K562 (cell line): Measurements from ENCODE around the gene GLRX. TPM values are rescaled to one million over a fixed set of nuclear protein-coding genes. Genes with fewer than 3 reads are reported as not detected.

Experiments used
- ATAC-seq: fragments of 200-7000 bp; cut with Tn5 transposase; 3 replicates; pipeline ENCODE4 v1.9.1; 2020; ENCODE audit warnings: moderate library complexity
- BruUV-seq: library from RNA; stranded (reverse); fragments of 400-500 nt; replicated peaks from 2 replicates; lab custom pipeline; 2021; lab: Mats Ljungman, UMichigan
- CTCF ChIA-PET: fragments of 300-600 bp; formaldehyde crosslinking; extraction: SDS; loops from one replicate; lab custom pipeline; 2021; ENCODE audit warnings: low intra/inter-chr PET ratio; lab: Yijun Ruan, JAX
- POLR2A ChIA-PET: fragments of 300-600, 350-650 bp; sonication (Branson Sonifier 250); formaldehyde crosslinking; extraction: SDS; loops from one replicate; lab custom pipeline; 2021; ENCODE audit warnings: antibody characterized with exemption, inconsistent platforms; lab: Yijun Ruan, JAX
- DNase-seq, 4 experiments: peaks; one replicate each; pipeline versions ENCODE4 v3.0.0 to v3.0.0-alpha.2; 2011 to 2018; ENCODE audit warnings: low spot score in 3 of 4, mixed read lengths in 3 of 4; ENCODE audit errors: extremely low read depth in 1 of 4
- FAIRE-seq: peaks from 2 replicates; lab custom pipeline; 2011; peaks lifted over from hg19 to GRCh38; lab: Jason Lieb, UNC
- H2AFZ ChIP-seq: 2 replicates; pipeline ENCODE4 v1.6.0; 2011; ENCODE audit warnings: low read depth, low read length, control low read depth, inconsistent platforms
- H3K27ac ChIP-seq: fragments of 200-600 bp; 3 replicates; pipeline ENCODE4 v1.8.0; 2011; ENCODE audit warnings: low read depth, mild to moderate bottlenecking, control low read depth, inconsistent platforms, low read length, moderate library complexity, mixed read lengths; ENCODE audit errors: extremely low read depth
- H3K27me3 ChIP-seq, 2 experiments: fragments of 300-600 bp in 1 of 2; 2 replicates in 1 of 2; 3 replicates in 1 of 2; pipeline versions ENCODE4 v1.6.0 to v1.8.0; 2011; ENCODE audit warnings: inconsistent platforms in 2 of 2, low read length in 2 of 2, mild to moderate bottlenecking in 1 of 2, mixed read lengths in 1 of 2, moderate library complexity in 1 of 2; ENCODE audit not compliant: control insufficient read depth in 2 of 2, insufficient read depth in 2 of 2
- H3K36me3 ChIP-seq: fragments of 300-600 bp; 3 replicates; pipeline ENCODE4 v1.8.0; 2011; ENCODE audit warnings: mild to moderate bottlenecking, low read length, inconsistent platforms; ENCODE audit not compliant: control insufficient read depth, insufficient read depth
- H3K4me1 ChIP-seq, 2 experiments: fragments of 200-600 bp in 1 of 2; replicated peaks in 1 of 2; 2 replicates in 1 of 2; 3 replicates in 1 of 2; pipeline versions ENCODE4 v1.5.1 to v1.8.0; 2011; ENCODE audit warnings: inconsistent platforms in 2 of 2, low read length in 2 of 2, mild to moderate bottlenecking in 1 of 2, mixed read lengths in 1 of 2, moderate library complexity in 1 of 2; ENCODE audit not compliant: control insufficient read depth in 2 of 2, insufficient read depth in 2 of 2
- H3K4me2 ChIP-seq: 2 replicates; pipeline ENCODE4 v1.6.1; 2011; ENCODE audit warnings: low read length, control low read depth, inconsistent platforms, mixed read lengths; ENCODE audit not compliant: insufficient read depth
- H3K4me3 ChIP-seq: fragments of 200-600 bp; sonication (generic), shearing (Covaris generic); 2 replicates; pipeline ENCODE4 v1.5.1; 2016; ENCODE audit warnings: control low read depth, inconsistent platforms
- H3K79me2 ChIP-seq: fragments of 200-600 bp; 3 replicates; pipeline ENCODE4 v1.8.0; 2011; ENCODE audit warnings: low read length, inconsistent platforms; ENCODE audit not compliant: control insufficient read depth, insufficient read depth
- H3K9ac ChIP-seq, 2 experiments: 2 replicates each; pipeline versions ENCODE4 v1.6.0 to v1.6.1; 2011; ENCODE audit warnings: low read depth in 2 of 2, low read length in 2 of 2, control low read depth in 1 of 2, inconsistent platforms in 1 of 2, mild to moderate bottlenecking in 1 of 2, mixed read lengths in 1 of 2; ENCODE audit not compliant: insufficient read depth in 1 of 2
- H3K9me1 ChIP-seq: one replicate; pipeline ENCODE4 v1.6.0; 2011; ENCODE audit warnings: inconsistent platforms, mild to moderate bottlenecking, low read length, moderate library complexity; ENCODE audit not compliant: control insufficient read depth, insufficient read depth
- H3K9me3 ChIP-seq: replicated peaks from 2 replicates; pipeline ENCODE4 v1.5.1; 2011; ENCODE audit warnings: low read depth, low read length, inconsistent platforms; ENCODE audit not compliant: control insufficient read depth, insufficient read depth
- H4K20me1 ChIP-seq: replicated peaks from 2 replicates; pipeline ENCODE4 v1.6.1; 2011; ENCODE audit warnings: low read length, inconsistent platforms, mixed read lengths; ENCODE audit not compliant: control insufficient read depth, insufficient read depth
- CTCFL ChIP-seq: IDR thresholded peaks from 2 replicates; pipeline ENCODE4 v1.6.1; 2011; ENCODE audit warnings: borderline replicate concordance, low read depth, mild to moderate bottlenecking, moderate library complexity, low read length; ENCODE audit not compliant: insufficient read depth, poor library complexity, severe bottlenecking
- HNRNPLL ChIP-seq: fragments of 200-400 bp; formaldehyde crosslinking; IDR thresholded peaks from 2 replicates; pipeline ENCODE4 v1.6.1; 2017; ENCODE audit warnings: low read length, low read depth, mild to moderate bottlenecking; ENCODE audit not compliant: poor library complexity, severe bottlenecking
- WGBS: fragments of 100-300 bp; shearing (Covaris generic); methylation state at CpG from one replicate; pipeline ENCODE4 v1.1.6; 2016; ENCODE audit warnings: low coverage, mixed read lengths; ENCODE audit not compliant: insufficient coverage; ENCODE audit errors: missing lambda C conversion rate; 5-methylcytosine and 5-hydroxymethylcytosine counted together
- in situ Hi-C: fragments of 300-500 bp; cut with MboI; formaldehyde crosslinking; loops from 4 replicates; pipeline ENCODE4 v1.15.0; 2018; ENCODE audit warnings: inconsistent platforms, mixed read lengths
- intact Hi-C: fragments of 100-400 bp; cut with micrococcal nuclease; formaldehyde crosslinking; loops from 2 replicates; pipeline ENCODE4 v1.14.2; 2022
- polyA plus RNA-seq, 8 experiments: library from polyadenylated mRNA; depleted of rRNA in 4 of 8; stranded (reverse) in 5 of 8; unstranded in 3 of 8; fragments of >200 nt; fragmentation: Nextera tagmentation in 2 of 8; fragmentation: Illumina TruSeq in 1 of 8; extraction: Ambion mirVana in 2 of 8; extraction: Trizol in 1 of 8; gene quantifications; 2 replicates each; pipeline versions ENCODE4 v1.2.1 to v1.2.3, GENCODE V29; 2011 to 2014; ENCODE audit warnings: inconsistent platforms in 1 of 8, missing spikeins in 1 of 8
- total RNA-seq, 7 experiments: library from RNA; depleted of rRNA in 6 of 7; stranded (reverse); fragments of >200 nt in 6 of 7; fragmentation: Illumina TruSeq in 2 of 7; extraction: Trizol in 2 of 7; gene quantifications; 2 replicates each; pipeline versions ENCODE4 v1.2.1 to v1.2.3, GENCODE V29; 2011 to 2021; ENCODE audit warnings: low replicate concordance in 1 of 7

The GLRX gene
- total and polyA plus RNA-seq, 9 of the 15 experiments (the other 6 are each of a cell fraction or from before 2014, with no cell fraction given), result 2.3 to 11.2 (median 4.6) TPM

- Histone ChIP-seq H3K9me1 (no peaks in the 10 kb centered on the region), H3K4me2 (no peak overlapping the region), H2AFZ (no peak overlapping the region)
- no peak for DNase-seq
- 22% methylated on average over 9 of the region's 10 CpGs for WGBS
- TF ChIP-seq CTCFL (no peak), HNRNPLL (no peak)
- TF ChIP-seq, all 486 proteins: peak for 0
- Histone ChIP-seq H3K4me1 (peaks cover 4 to 5% of the 10 kb centered on the region in 2 experiments; a peak in 3 of 5 replicates), H3K4me3 (no peak overlapping the region), H4K20me1 (no peaks in the 10 kb centered on the region), H3K9ac (no peak overlapping the region), H3K27ac (no peak overlapping the region), H3K36me3 (no peaks in the 10 kb centered on the region), H3K27me3 (no peaks in the 10 kb centered on the region), H3K9me3 (no peaks in the 10 kb centered on the region), H3K79me2 (no peaks in the 10 kb centered on the region)
- BruUV-seq, result no TSS peak
- intact Hi-C loops, result no loop called here
- in situ Hi-C loops, result loop anchor here (25.0 kb wide), 1 partner anchor 874 kb away; no protein-coding TSS in a partner anchor
- ATAC-seq, result no peak
- ChIA-PET CTCF (no interaction called here), POLR2A (no interaction called here)
- no peak for FAIRE-seq
Measured at GRCh38 chr5:95835682-95836385, 13.3 kb upstream of the GLRX start.
